ENCODE data around the gene KRTAP9-2.
"Not testable (repeated sequence)": the region's sequence is repeated elsewhere in the genome, so short reads cannot be mapped to it uniquely, and the experiment has no call there.

Gene KRTAP9-2

GRCh38 chr17:41254861-41255260 lies 28.4 kb downstream of the KRTAP9-2 start:
- in situ Hi-C loops (cut with MboI; ENCODE audit: low sequenced_read_pairs) = no loop called here
- H3K36me3 ChIP-seq (replicated peaks) = no peaks in the 10 kb centered on the region
- H3K4me1 ChIP-seq = no peaks in the 10 kb centered on the region
- DNase-seq (ENCODE audit: low spot score in 2 of 2) = no peak
- H3K4me3 ChIP-seq = no peak overlapping the region
- no peaks in the 10 kb centered on the region for H3K9me3 ChIP-seq
- peaks cover 24% of the 10 kb centered on the region for H3K27me3 ChIP-seq (ENCODE audit: low read depth)

GRCh38 chr17:41255381-41256290 lies 29.2 kb downstream of the KRTAP9-2 start, which contains the start of gene KRTAP9-9:
Gene KRTAP9-9 (plus strand): TSS chr17:41255384.
- not testable (repeated sequence) for H3K36me3 ChIP-seq (replicated peaks); DNase-seq (ENCODE audit: low spot score in 2 of 2); H3K9me3 ChIP-seq

GRCh38 chr17:41256291-41256685 lies 29.8 kb downstream of the KRTAP9-2 start:
- H3K4me3 ChIP-seq = no peak overlapping the region
- in situ Hi-C loops (cut with MboI; ENCODE audit: low sequenced_read_pairs) = no loop called here
- H3K36me3 ChIP-seq (replicated peaks) = no peaks in the 10 kb centered on the region
- peaks cover 19% of the 10 kb centered on the region for H3K27me3 ChIP-seq (ENCODE audit: low read depth)
- H3K9me3 ChIP-seq = no peaks in the 10 kb centered on the region
- H3K4me1 ChIP-seq = no peaks in the 10 kb centered on the region
- DNase-seq (ENCODE audit: low spot score in 2 of 2) = no peak

More at GRCh38 chr17:41255381-41256290, 29.2 kb downstream of the KRTAP9-2 start, which contains the start of gene KRTAP9-9:
- H3K4me3 ChIP-seq; H3K4me1 ChIP-seq; in situ Hi-C loops (cut with MboI; ENCODE audit: low sequenced_read_pairs): not testable (repeated sequence)
- H3K27me3 ChIP-seq (ENCODE audit: low read depth) = peaks cover 23% of the 10 kb centered on the region

- Histone ChIP-seq H3K9me3 (no peaks in the 10 kb centered on the region), H3K4me3 (no peak overlapping the region), H3K4me1 (no peaks in the 10 kb centered on the region), H3K27me3 (ENCODE audit: low read depth) (peaks cover 13% of the 10 kb centered on the region), H3K36me3 (replicated peaks) (no peaks in the 10 kb centered on the region)
- no peak for DNase-seq (ENCODE audit: low spot score in 2 of 2)
- in situ Hi-C loops (cut with MboI; ENCODE audit: low sequenced_read_pairs) = no loop called here
Observed at GRCh38 chr17:41258406-41258805, 32.0 kb downstream of the KRTAP9-2 start.

- no peaks in the 10 kb centered on the region for H3K4me1 ChIP-seq
- in situ Hi-C loops (cut with MboI; ENCODE audit: low sequenced_read_pairs) = no loop called here
- DNase-seq (ENCODE audit: low spot score in 2 of 2) = no peak
Observed at GRCh38 chr17:41263212-41263611, 36.8 kb downstream of the KRTAP9-2 start.

GRCh38 chr17:41264599-41264998 lies 38.2 kb downstream of the KRTAP9-2 start:
- H3K36me3 ChIP-seq (replicated peaks) = no peaks in the 10 kb centered on the region
- no peak for DNase-seq (ENCODE audit: low spot score in 2 of 2)
- peaks cover 2% of the 10 kb centered on the region; the same call in 1 of the 2 replicates for H3K27me3 ChIP-seq (ENCODE audit: low read depth)
- H3K4me3 ChIP-seq = no peak overlapping the region
- in situ Hi-C loops (cut with MboI; ENCODE audit: low sequenced_read_pairs) = no loop called here
- H3K4me1 ChIP-seq = no peaks in the 10 kb centered on the region
- H3K9me3 ChIP-seq = no peaks in the 10 kb centered on the region

More at GRCh38 chr17:41263212-41263611, 36.8 kb downstream of the KRTAP9-2 start:
- Histone ChIP-seq H3K27me3 (ENCODE audit: low read depth) (peaks cover 6% of the 10 kb centered on the region), H3K36me3 (replicated peaks) (no peaks in the 10 kb centered on the region), H3K9me3 (no peaks in the 10 kb centered on the region), H3K4me3 (no peak overlapping the region)

GRCh38 chr17:41265078-41265477 lies 38.6 kb downstream of the KRTAP9-2 start, which contains the start of gene KRTAP9-6:
Gene KRTAP9-6 (plus strand): TSS chr17:41265378. CDS start chr17:41265378, 0 bp downstream.
- Histone ChIP-seq H3K4me1 (no peaks in the 10 kb centered on the region), H3K9me3 (no peaks in the 10 kb centered on the region)
- in situ Hi-C loops (cut with MboI; ENCODE audit: low sequenced_read_pairs) = no loop called here

GRCh38 chr17:41267711-41268110 lies 41.3 kb downstream of the KRTAP9-2 start:
- DNase-seq (ENCODE audit: low spot score in 2 of 2) = no peak
- Histone ChIP-seq H3K4me1 (no peaks in the 10 kb centered on the region), H3K36me3 (replicated peaks) (no peaks in the 10 kb centered on the region), H3K9me3 (no peaks in the 10 kb centered on the region), H3K4me3 (no peak overlapping the region), H3K27me3 (ENCODE audit: low read depth) (no peaks in the 10 kb centered on the region)
- in situ Hi-C loops (cut with MboI; ENCODE audit: low sequenced_read_pairs) = no loop called here

More at GRCh38 chr17:41265078-41265477, 38.6 kb downstream of the KRTAP9-2 start, which contains the start of gene KRTAP9-6:
- no peaks in the 10 kb centered on the region; the same call in 1 of the 2 replicates for H3K27me3 ChIP-seq (ENCODE audit: low read depth)
- H3K36me3 ChIP-seq (replicated peaks) = no peaks in the 10 kb centered on the region
- H3K4me3 ChIP-seq = no peak within 1 kb of the TSS
- no peak for DNase-seq (ENCODE audit: low spot score in 2 of 2)

- H3K4me3 ChIP-seq; DNase-seq (ENCODE audit: low spot score in 2 of 2); H3K9me3 ChIP-seq; H3K27me3 ChIP-seq (ENCODE audit: low read depth); H3K36me3 ChIP-seq (replicated peaks); in situ Hi-C loops (cut with MboI; ENCODE audit: low sequenced_read_pairs); H3K4me1 ChIP-seq: not testable (repeated sequence)
Observed at GRCh38 chr17:41271323-41271722, 44.9 kb downstream of the KRTAP9-2 start.

- no peak for DNase-seq (ENCODE audit: low spot score in 2 of 2)
- Histone ChIP-seq H3K36me3 (replicated peaks) (no peaks in the 10 kb centered on the region), H3K4me1 (no peaks in the 10 kb centered on the region), H3K9me3 (no peaks in the 10 kb centered on the region), H3K27me3 (ENCODE audit: low read depth) (peaks cover 4% of the 10 kb centered on the region; the same call in 1 of the 2 replicates), H3K4me3 (no peak overlapping the region)
- in situ Hi-C loops (cut with MboI; ENCODE audit: low sequenced_read_pairs) = no loop called here
Observed at GRCh38 chr17:41271858-41272257, 45.4 kb downstream of the KRTAP9-2 start.

GRCh38 chr17:41275648-41276190 lies 49.3 kb downstream of the KRTAP9-2 start, which contains the start of gene KRTAP9-7:
Gene KRTAP9-7 (plus strand): TSS chr17:41275698. CDS start chr17:41275698, 0 bp downstream.
- H3K9me3 ChIP-seq; H3K4me1 ChIP-seq; H3K4me3 ChIP-seq; H3K36me3 ChIP-seq (replicated peaks); in situ Hi-C loops (cut with MboI; ENCODE audit: low sequenced_read_pairs); H3K27me3 ChIP-seq (ENCODE audit: low read depth); DNase-seq (ENCODE audit: low spot score in 2 of 2): not testable (repeated sequence)

Data from HAP-1 (cell line).